SK-N-MC (cell line): ENCODE measurements around the gene METTL22.

ENCODE experiments used
- EZH2 ChIP-seq: fragments of 200-600 bp; sonication (generic); IDR thresholded peaks from one replicate; pipeline ENCODE4 v1.6.1; 2017; ENCODE audit warnings: antibody characterized with exemption
- FOXP2 ChIP-seq: optimal IDR thresholded peaks from 2 replicates; pipeline ENCODE3; 2011; ENCODE audit warnings: mild to moderate bottlenecking, moderate library complexity; ENCODE audit not compliant: insufficient read depth; ENCODE audit errors: extremely low read length, control extremely low read depth
- POLR2AphosphoS5 ChIP-seq: IDR thresholded peaks from 2 replicates; pipeline ENCODE4 v1.6.1; 2012; ENCODE audit warnings: mild to moderate bottlenecking, low read depth, low read length, borderline replicate concordance

GRCh38 chr16:8619671-8620370 lies 1.7 kb upstream of the METTL22 start:
- TF ChIP-seq POLR2AphosphoS5: no peak
- TF ChIP-seq EZH2: no peak
- no peak for TF ChIP-seq FOXP2
